IMR-90 (cell line): Measurements from ENCODE around the gene KIF5C. TPM values are rescaled to one million over a fixed set of nuclear protein-coding genes. Genes with fewer than 3 reads are reported as not detected.

Experiments
- ATAC-seq: fragments of 200-7000 bp; cut with Tn5 transposase; 2 replicates; pipeline ENCODE4 v1.9.1; 2020; ENCODE audit warnings: low read depth, mild to moderate bottlenecking, moderate library complexity
- BruUV-seq: library from RNA; stranded (reverse); fragments of 400-500 nt; replicated peaks from 2 replicates; lab custom pipeline; 2021; lab: Mats Ljungman, UMichigan
- CTCF ChIA-PET: fragments of 300-600 bp; formaldehyde crosslinking; extraction: SDS; loops from one replicate; lab custom pipeline; 2021; ENCODE audit warnings: antibody characterized with exemption; lab: Yijun Ruan, JAX
- POLR2A ChIA-PET: fragments of 300-600 bp; sonication (Branson Sonifier 250); formaldehyde crosslinking; loops from one replicate; lab custom pipeline; 2022; ENCODE audit warnings: antibody characterized with exemption; ENCODE audit not compliant: unreplicated experiment; lab: Charles Lee
- DNase-seq: peaks from one replicate; pipeline ENCODE4 v3.0.0; 2013
- H2AFZ ChIP-seq: replicated peaks from 2 replicates; pipeline ENCODE3; 2013; ENCODE audit warnings: low read length, mild to moderate bottlenecking; ENCODE audit not compliant: poor library complexity
- H2AK5ac ChIP-seq: 2 replicates; pipeline ENCODE4 v1.6.1; 2013; ENCODE audit warnings: low read depth, low read length, inconsistent platforms
- H2AK9ac ChIP-seq: replicated peaks from 2 replicates; pipeline ENCODE3; 2013; ENCODE audit warnings: mild to moderate bottlenecking, low read depth, low read length, moderate library complexity; ENCODE audit not compliant: poor library complexity
- H2BK120ac ChIP-seq: 2 replicates; pipeline ENCODE4 v1.6.1; 2013; ENCODE audit warnings: low read depth, low read length, inconsistent platforms
- H2BK15ac ChIP-seq: 3 replicates; pipeline ENCODE4 v1.6.1; 2013; ENCODE audit warnings: low read depth, low read length, inconsistent platforms
- H2BK20ac ChIP-seq: 2 replicates; pipeline ENCODE4 v1.6.1; 2013; ENCODE audit warnings: low read depth, mild to moderate bottlenecking, inconsistent platforms, low read length, moderate library complexity
- H2BK5ac ChIP-seq: 2 replicates; pipeline ENCODE4 v1.6.1; 2013; ENCODE audit warnings: mild to moderate bottlenecking, low read depth, low read length, inconsistent platforms; ENCODE audit not compliant: poor library complexity, severe bottlenecking
- H3K14ac ChIP-seq: replicated peaks from 2 replicates; pipeline ENCODE4 v1.6.1; 2013; ENCODE audit warnings: low read depth, low read length, inconsistent platforms
- H3K18ac ChIP-seq: 2 replicates; pipeline ENCODE4 v1.6.1; 2013; ENCODE audit warnings: low read depth, low read length, control low read depth
- H3K23ac ChIP-seq: 2 replicates; pipeline ENCODE4 v1.6.1; 2013; ENCODE audit warnings: low read depth, low read length, inconsistent platforms
- H3K27ac ChIP-seq: 2 replicates; pipeline ENCODE4 v1.5.1; 2013; ENCODE audit warnings: mild to moderate bottlenecking, control low read depth, low read length; ENCODE audit not compliant: insufficient read depth
- H3K27me3 ChIP-seq: 2 replicates; pipeline ENCODE4 v1.6.1; 2013; ENCODE audit warnings: low read length; ENCODE audit not compliant: control insufficient read depth, insufficient read depth
- H3K36me3 ChIP-seq: 2 replicates; pipeline ENCODE4 v1.6.1; 2013; ENCODE audit warnings: low read length, mixed read lengths; ENCODE audit not compliant: control insufficient read depth, insufficient read depth
- H3K4ac ChIP-seq: 2 replicates; pipeline ENCODE4 v1.6.1; 2013; ENCODE audit warnings: low read depth, low read length, inconsistent platforms
- H3K4me1 ChIP-seq: 2 replicates; pipeline ENCODE4 v1.6.1; 2013; ENCODE audit warnings: low read length, mixed read lengths; ENCODE audit not compliant: control insufficient read depth, insufficient read depth
- H3K4me2 ChIP-seq: 2 replicates; pipeline ENCODE4 v1.6.1; 2013; ENCODE audit warnings: low read depth, mild to moderate bottlenecking, control low read depth, low read length, moderate library complexity
- H3K4me3 ChIP-seq: 2 replicates; pipeline ENCODE4 v1.5.1; 2013; ENCODE audit warnings: low read depth, mild to moderate bottlenecking, control low read depth, low read length, moderate library complexity; ENCODE audit not compliant: insufficient read depth
- H3K56ac ChIP-seq: 2 replicates; pipeline ENCODE4 v1.6.1; 2013; ENCODE audit warnings: low read length, inconsistent platforms; ENCODE audit not compliant: insufficient read depth; ENCODE audit errors: extremely low read depth
- H3K79me1 ChIP-seq, 2 experiments: 2 replicates each; pipeline ENCODE4 v1.6.1; 2013; ENCODE audit warnings: low read length in 2 of 2, inconsistent platforms in 1 of 2, low read depth in 1 of 2
- H3K9ac ChIP-seq: 2 replicates; pipeline ENCODE4 v1.6.1; 2013; ENCODE audit warnings: low read depth, low read length, control low read depth
- H3K9me1 ChIP-seq: 2 replicates; pipeline ENCODE4 v1.6.1; 2013; ENCODE audit warnings: low read length, inconsistent platforms; ENCODE audit not compliant: insufficient read depth
- H3K9me3 ChIP-seq: 2 replicates; pipeline ENCODE4 v1.6.1; 2013; ENCODE audit warnings: low read length; ENCODE audit not compliant: control insufficient read depth, insufficient read depth
- H4K20me1 ChIP-seq: 2 replicates; pipeline ENCODE4 v1.6.1; 2013; ENCODE audit warnings: low read length, inconsistent platforms; ENCODE audit not compliant: insufficient read depth
- H4K5ac ChIP-seq: 2 replicates; pipeline ENCODE4 v1.6.1; 2013; ENCODE audit warnings: mild to moderate bottlenecking, low read depth, low read length, control low read depth
- H4K8ac ChIP-seq, 2 experiments: 2 replicates each; pipeline ENCODE4 v1.6.1; 2013; ENCODE audit warnings: low read depth in 2 of 2, low read length in 2 of 2, control low read depth in 1 of 2, inconsistent platforms in 1 of 2
- H4K91ac ChIP-seq: 2 replicates; pipeline ENCODE4 v1.6.1; 2013; ENCODE audit warnings: low read depth, low read length, inconsistent platforms; ENCODE audit not compliant: insufficient read depth
- BHLHE40 ChIP-seq: fragments of 150-350 bp; IDR thresholded peaks from 2 replicates; pipeline ENCODE4 v1.6.1; 2016; ENCODE audit warnings: mild to moderate bottlenecking, low read depth, low read length
- CEBPB ChIP-seq: IDR thresholded peaks from 2 replicates; pipeline ENCODE4 v1.6.1; 2012; ENCODE audit warnings: low read depth, low read length, improper control_type of control experiment
- CHD1 ChIP-seq: IDR thresholded peaks from 2 replicates; pipeline ENCODE4 v1.6.1; 2012; ENCODE audit warnings: low read depth, low read length, improper control_type of control experiment
- CTCF ChIP-seq: conservative IDR thresholded peaks from 2 replicates; pipeline ENCODE4 v1.5.1; 2012; ENCODE audit warnings: mild to moderate bottlenecking, low read depth, low read length, improper control_type of control experiment
- FOS ChIP-seq: fragments of 150-350 bp; IDR thresholded peaks from 2 replicates; pipeline ENCODE4 v1.6.1; 2016; ENCODE audit warnings: low read depth, low read length
- MXI1 ChIP-seq: IDR thresholded peaks from 2 replicates; pipeline ENCODE4 v1.6.1; 2012; ENCODE audit warnings: low read depth, mild to moderate bottlenecking, low read length, moderate library complexity, borderline replicate concordance
- POLR2A ChIP-seq: IDR thresholded peaks from 2 replicates; pipeline ENCODE4 v1.6.1; 2012; ENCODE audit warnings: mild to moderate bottlenecking, low read depth, low read length
- RAD21 ChIP-seq: IDR thresholded peaks from 2 replicates; pipeline ENCODE4 v1.6.1; 2012; ENCODE audit warnings: low read length, improper control_type of control experiment
- RCOR1 ChIP-seq: IDR thresholded peaks from 2 replicates; pipeline ENCODE4 v1.6.1; 2012; ENCODE audit warnings: mild to moderate bottlenecking, low read length, improper control_type of control experiment; ENCODE audit not compliant: insufficient replicate concordance
- RFX5 ChIP-seq: IDR thresholded peaks from 2 replicates; pipeline ENCODE4 v1.8.0; 2012; ENCODE audit warnings: low read depth, mild to moderate bottlenecking, low read length, moderate library complexity
- SMC3 ChIP-seq: fragments of 150-350 bp; IDR thresholded peaks from 2 replicates; pipeline ENCODE4 v1.6.1; 2016; ENCODE audit warnings: low read depth, mild to moderate bottlenecking, antibody characterized with exemption, low read length, moderate library complexity
- WGBS, 2 experiments: methylation state at CpG; one replicate each; pipeline versions ENCODE4 v1.1.5 to v1.1.7; 2013; ENCODE audit warnings: missing lambda C conversion rate in 2 of 2; ENCODE audit not compliant: insufficient read length in 1 of 2; ENCODE audit errors: extremely low coverage in 2 of 2; 5-methylcytosine and 5-hydroxymethylcytosine counted together
- dilution Hi-C: fragments of 300-500 bp; cut with HindIII; formaldehyde crosslinking; loops from one replicate; pipeline ENCODE4 v1.14.3; 2018; ENCODE audit warnings: low sequenced_read_pairs; ENCODE audit not compliant: unreplicated experiment
- in situ Hi-C: fragments of 300-500 bp; cut with MboI; formaldehyde crosslinking; loops from 3 replicates; pipeline ENCODE4 v1.14.3; 2019; ENCODE audit warnings: low sequenced_read_pairs, inconsistent platforms, mixed read lengths
- intact Hi-C: fragments of 100-400 bp; cut with micrococcal nuclease; formaldehyde crosslinking; loops from 2 replicates; pipeline ENCODE4 v1.10.0; 2022
- polyA plus RNA-seq, 3 experiments: library from polyadenylated mRNA; depleted of rRNA; stranded (reverse); fragments of >200 nt; gene quantifications; 2 replicates each; pipeline ENCODE4 v1.2.3, GENCODE V29; 2012; ENCODE audit warnings: low replicate concordance in 1 of 3
- total RNA-seq: library from RNA; depleted of rRNA; stranded (reverse); fragments of >200 nt; gene quantifications from 2 replicates; pipeline ENCODE4 v1.2.3, GENCODE V29; 2012

KIF5C gene
- total and polyA plus RNA-seq, 2 of the 4 experiments (the other 2 are of a cell fraction), result 0.10 to 0.18 TPM

- Histone ChIP-seq H2BK120ac (no peak overlapping the region), H3K4me1 (no peaks in the 10 kb centered on the region), H3K18ac (no peak overlapping the region), H3K27me3 (peaks cover 4% of the 10 kb centered on the region), H2BK15ac (no peak overlapping the region), H3K23ac (no peak overlapping the region), H4K20me1 (no peaks in the 10 kb centered on the region), H2BK20ac (no peak overlapping the region), H4K5ac (no peak overlapping the region), H3K9me1 (no peaks in the 10 kb centered on the region), H3K36me3 (no peaks in the 10 kb centered on the region), H2BK5ac (no peak overlapping the region), H4K91ac (no peak overlapping the region), H3K56ac (no peak overlapping the region), H3K9me3 (no peaks in the 10 kb centered on the region), H3K4me3 (no peak overlapping the region), H3K9ac (no peak overlapping the region), H2AFZ (no peak overlapping the region), H2AK9ac (no peak overlapping the region), H3K4ac (no peak overlapping the region), H4K8ac (no peak overlapping the region), H3K79me1 (no peaks in the 10 kb centered on the region), H3K14ac (no peak overlapping the region), H2AK5ac (no peak overlapping the region), H3K4me2 (no peak overlapping the region), H3K27ac (no peak overlapping the region)
- dilution Hi-C loops, result no loop called here
- no TSS peak for BruUV-seq
- TF ChIP-seq MXI1 (no peak), RAD21 (no peak), CEBPB (no peak), RFX5 (no peak), CHD1 (no peak), POLR2A (no peak), RCOR1 (no peak), BHLHE40 (no peak), CTCF (no peak), FOS (no peak), SMC3 (no peak)
- ChIA-PET POLR2A (no interaction called here), CTCF (no interaction called here)
- 20% methylated on average over 1 of the region's 7 CpGs; no CpG with 5 or more reads in 1 of the 2 experiments for WGBS, 2 experiments
- intact Hi-C loops, result no loop called here
- DNase-seq (no peak), ATAC-seq (no peak)
- in situ Hi-C loops, result loop anchor here (25.0 kb wide), 1 partner anchor 330 kb away; the partner anchor contains the start of gene EPC2
These were observed 92.0 kb downstream of the KIF5C start for GRCh38 chr2:148967056-148967455.
